Bronchial epithelial cell (primary cell): ENCODE results near the gene PHKG2. TPM values are rescaled to one million over a fixed set of nuclear protein-coding genes. Genes with fewer than 3 reads are reported as not detected.

Experiments
- DNase-seq: peaks from one replicate; pipeline ENCODE4 v3.0.0-alpha.2; 2010; ENCODE audit warnings: low read depth
- FAIRE-seq: peaks from 2 replicates; lab custom pipeline; 2011; peaks lifted over from hg19 to GRCh38; lab: Jason Lieb, UNC
- H3K27me3 ChIP-seq: 2 replicates; pipeline ENCODE4 v1.5.1; 2011; ENCODE audit warnings: low read length; ENCODE audit not compliant: control insufficient read depth, insufficient read depth
- H3K36me3 ChIP-seq: 2 replicates; pipeline ENCODE4 v1.5.1; 2011; ENCODE audit warnings: low read length; ENCODE audit not compliant: control insufficient read depth, insufficient read depth
- H3K4me3 ChIP-seq: 2 replicates; pipeline ENCODE4 v1.5.1; 2011; ENCODE audit warnings: mild to moderate bottlenecking, low read depth, low read length, control low read depth
- total RNA-seq: library from RNA; depleted of rRNA; stranded (reverse); fragments of >200 nt; gene quantifications from 2 replicates; pipeline ENCODE4 v1.2.1, GENCODE V29; 2014
- TF ChIP-seq, protein P1 (sequence below): IDR thresholded peaks from 2 replicates; pipeline ENCODE4 v1.5.1; 2011; ENCODE audit warnings: mild to moderate bottlenecking, moderate library complexity, low read length, control low read depth, inconsistent platforms; ENCODE audit not compliant: insufficient read depth, severe bottlenecking

The PHKG2 gene
- total RNA-seq, 1 donor from 2014 or later: 14.2 TPM

DNA sequence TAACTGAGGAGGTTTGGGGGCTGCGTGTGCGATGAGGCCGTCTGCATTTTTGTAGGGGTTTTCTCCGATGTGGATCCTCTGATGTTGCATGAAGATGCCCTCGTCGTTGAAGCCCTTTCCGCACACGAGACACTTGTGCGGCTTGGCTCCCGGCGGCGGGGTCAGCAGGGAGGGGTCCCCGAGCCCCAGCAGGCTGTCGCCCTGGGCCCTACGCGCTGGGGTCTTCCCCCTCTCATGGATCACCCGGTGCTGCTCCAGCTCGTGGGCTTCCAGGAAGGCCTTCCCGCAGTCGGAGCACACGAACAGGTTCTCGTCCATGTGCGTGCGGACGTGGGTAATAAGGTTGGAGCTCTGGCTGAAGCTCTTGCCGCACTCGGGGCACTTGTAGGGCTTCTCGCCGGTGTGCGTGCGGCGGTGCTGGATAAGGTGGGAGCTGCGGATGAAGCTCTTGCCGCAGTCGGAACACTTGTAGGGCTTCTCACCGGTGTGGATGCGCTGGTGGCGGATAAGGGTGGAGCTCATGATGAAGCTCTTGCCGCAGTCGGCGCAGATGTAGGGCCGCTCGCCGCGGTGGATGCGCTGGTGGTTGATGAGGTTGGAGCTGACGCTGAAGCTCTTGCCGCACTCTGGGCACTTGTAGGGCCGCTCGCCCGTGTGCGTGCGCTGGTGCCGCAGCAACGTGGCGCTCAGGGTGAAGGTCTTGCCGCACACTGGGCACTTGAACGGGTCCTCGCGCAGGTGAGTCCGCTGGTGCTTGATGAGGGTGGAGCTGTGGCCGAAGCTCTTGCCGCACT lies 34.5 kb downstream of the PHKG2 start:
- Histone ChIP-seq H3K36me3 (peaks cover 13% of the 10 kb centered on the region), H3K27me3 (no peaks in the 10 kb centered on the region), H3K4me3 (no peak overlapping the region)
- DNase-seq (no peak), FAIRE-seq (no peak)
- TF ChIP-seq, protein P1, sequence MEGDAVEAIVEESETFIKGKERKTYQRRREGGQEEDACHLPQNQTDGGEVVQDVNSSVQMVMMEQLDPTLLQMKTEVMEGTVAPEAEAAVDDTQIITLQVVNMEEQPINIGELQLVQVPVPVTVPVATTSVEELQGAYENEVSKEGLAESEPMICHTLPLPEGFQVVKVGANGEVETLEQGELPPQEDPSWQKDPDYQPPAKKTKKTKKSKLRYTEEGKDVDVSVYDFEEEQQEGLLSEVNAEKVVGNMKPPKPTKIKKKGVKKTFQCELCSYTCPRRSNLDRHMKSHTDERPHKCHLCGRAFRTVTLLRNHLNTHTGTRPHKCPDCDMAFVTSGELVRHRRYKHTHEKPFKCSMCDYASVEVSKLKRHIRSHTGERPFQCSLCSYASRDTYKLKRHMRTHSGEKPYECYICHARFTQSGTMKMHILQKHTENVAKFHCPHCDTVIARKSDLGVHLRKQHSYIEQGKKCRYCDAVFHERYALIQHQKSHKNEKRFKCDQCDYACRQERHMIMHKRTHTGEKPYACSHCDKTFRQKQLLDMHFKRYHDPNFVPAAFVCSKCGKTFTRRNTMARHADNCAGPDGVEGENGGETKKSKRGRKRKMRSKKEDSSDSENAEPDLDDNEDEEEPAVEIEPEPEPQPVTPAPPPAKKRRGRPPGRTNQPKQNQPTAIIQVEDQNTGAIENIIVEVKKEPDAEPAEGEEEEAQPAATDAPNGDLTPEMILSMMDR: no peak

DNA sequence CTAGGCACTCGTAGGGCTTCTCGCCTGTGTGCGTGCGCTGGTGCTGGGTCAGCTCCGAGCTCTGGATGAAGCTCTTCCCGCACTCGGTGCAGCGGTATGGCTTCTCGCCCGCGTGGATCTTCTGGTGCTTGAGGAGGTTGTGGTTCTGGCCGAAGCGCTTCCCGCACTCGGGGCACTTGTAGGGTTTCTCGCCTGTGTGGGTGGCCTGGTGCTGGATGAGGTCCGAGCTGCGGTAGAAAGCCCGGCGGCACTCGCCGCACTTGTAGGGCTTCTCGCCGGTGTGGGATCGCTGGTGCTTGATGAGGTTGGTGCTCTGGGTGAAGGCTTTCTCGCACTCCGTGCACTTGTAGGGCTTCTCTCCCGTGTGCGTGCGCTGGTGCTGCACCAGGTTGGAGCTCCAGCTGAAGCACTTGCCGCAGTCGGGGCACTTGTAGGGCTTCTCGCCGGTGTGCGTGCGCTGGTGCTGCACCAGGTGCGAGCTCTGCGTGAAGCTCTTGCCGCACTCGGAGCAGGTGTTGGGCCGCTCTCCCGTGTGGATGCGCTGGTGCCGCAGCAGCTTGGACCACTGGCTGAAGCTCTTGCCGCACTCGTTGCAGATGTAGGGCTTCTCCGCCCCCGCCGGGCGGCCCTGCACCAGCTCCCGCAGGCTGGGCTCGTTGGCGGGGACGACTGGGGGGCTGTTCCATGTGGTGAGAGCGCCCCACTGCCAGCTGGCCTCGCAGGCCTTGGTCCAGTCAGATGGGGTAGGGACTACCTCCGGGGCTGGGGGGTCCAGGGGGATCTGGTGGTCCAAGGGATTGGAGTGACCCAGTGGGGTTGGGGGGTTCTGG lies 35.3 kb downstream of the PHKG2 start:
- H3K36me3 ChIP-seq: peaks cover 13% of the 10 kb centered on the region
- no peak for DNase-seq
- TF ChIP-seq, protein P1: no peak
- no peaks in the 10 kb centered on the region for H3K27me3 ChIP-seq
- no peak for FAIRE-seq
- no peak overlapping the region for H3K4me3 ChIP-seq

DNA sequence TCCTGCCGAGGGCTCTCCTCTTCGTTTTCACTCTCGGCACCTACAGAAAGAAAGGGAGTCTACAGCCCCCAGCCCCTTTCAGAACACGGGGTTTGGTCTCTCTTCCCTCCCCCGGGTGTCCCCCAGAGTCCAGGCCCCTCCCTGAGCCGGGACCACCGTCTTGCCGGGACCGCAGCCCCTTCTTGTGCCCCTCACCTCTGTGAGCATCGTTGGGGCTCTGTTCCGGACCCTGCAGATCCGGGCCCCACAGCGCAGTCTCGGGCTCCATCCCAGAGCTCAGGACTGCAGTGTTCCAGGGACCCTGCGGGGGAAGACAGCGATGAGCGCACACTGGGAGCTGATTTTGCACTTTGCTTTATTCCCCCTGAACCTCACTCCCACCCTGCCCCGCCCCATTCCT lies 36.0 kb downstream of the PHKG2 start:
- no peaks in the 10 kb centered on the region for H3K27me3 ChIP-seq
- no peak for DNase-seq
- FAIRE-seq: no peak
- peaks cover 13% of the 10 kb centered on the region for H3K36me3 ChIP-seq
- no peak overlapping the region for H3K4me3 ChIP-seq
- TF ChIP-seq, protein P1: no peak

DNA sequence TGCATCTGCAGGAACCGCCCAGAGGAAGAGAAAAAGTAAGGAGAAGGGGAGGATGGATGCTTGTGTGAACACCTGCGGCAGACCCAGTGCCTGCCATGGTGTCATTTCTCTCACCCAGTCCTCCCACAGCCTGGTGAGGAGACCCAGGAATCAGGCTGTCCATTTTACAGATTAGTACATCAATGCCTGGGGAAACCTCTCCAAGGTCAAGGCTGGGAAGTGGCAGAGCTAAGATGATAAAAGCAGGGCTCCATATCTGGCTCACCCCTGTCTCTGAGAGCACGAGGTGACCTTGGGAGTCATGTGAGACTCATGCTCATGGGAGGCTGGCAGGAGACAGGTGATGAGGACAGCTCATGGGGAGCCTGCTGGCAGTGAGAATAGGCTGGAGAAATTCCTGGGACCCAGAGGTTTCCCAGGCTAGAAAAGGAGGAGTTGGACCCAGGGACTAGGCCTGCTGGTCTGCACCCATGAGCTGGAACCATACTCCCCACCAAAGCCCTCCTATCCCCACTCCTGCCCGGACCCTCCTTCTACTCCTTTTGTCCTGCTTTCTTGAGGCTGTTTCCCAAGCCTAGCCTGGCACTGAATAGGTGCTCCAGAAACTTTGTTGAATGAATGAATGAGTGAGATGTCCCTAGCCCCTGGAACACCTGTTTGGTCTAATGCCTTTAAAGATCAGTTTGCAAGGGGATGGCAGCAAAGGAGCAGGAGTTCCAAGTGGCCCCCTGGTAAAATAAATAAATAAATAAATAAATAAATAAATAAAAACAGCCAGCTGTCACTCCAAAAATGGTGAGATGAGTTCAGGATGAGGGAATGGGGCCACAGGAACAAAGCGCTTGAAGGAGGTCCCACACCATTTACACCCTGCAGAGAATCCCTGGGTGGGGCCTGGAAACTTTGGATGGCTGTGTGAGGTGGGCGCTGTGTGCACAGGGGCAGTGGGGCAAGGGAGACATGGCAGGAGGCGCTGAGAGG lies 37.2 kb downstream of the PHKG2 start:
- DNase-seq (no peak), FAIRE-seq (peak; percentile 75)

More for the DNA sequence above, 37.2 kb downstream of the PHKG2 start:
- Histone ChIP-seq H3K27me3 (no peaks in the 10 kb centered on the region), H3K4me3 (peak overlapping the region; percentile 89), H3K36me3 (peaks cover 13% of the 10 kb centered on the region)
- TF ChIP-seq, protein P1: no peak
